Measurements from ENCODE around the gene CCDC149.

CCDC149 gene

GRCh38 chr4:24881508-24882196 is 31.2 kb downstream of the CCDC149 start:
- DNase-seq (ENCODE audit: low read depth) = no peak

GRCh38 chr4:24880186-24880585 is 32.7 kb downstream of the CCDC149 start:
- DNase-seq (ENCODE audit: low read depth) = no peak

- no peak for DNase-seq (ENCODE audit: low read depth)
Observed at GRCh38 chr4:24878636-24879016, 34.2 kb downstream of the CCDC149 start.

DNA sequence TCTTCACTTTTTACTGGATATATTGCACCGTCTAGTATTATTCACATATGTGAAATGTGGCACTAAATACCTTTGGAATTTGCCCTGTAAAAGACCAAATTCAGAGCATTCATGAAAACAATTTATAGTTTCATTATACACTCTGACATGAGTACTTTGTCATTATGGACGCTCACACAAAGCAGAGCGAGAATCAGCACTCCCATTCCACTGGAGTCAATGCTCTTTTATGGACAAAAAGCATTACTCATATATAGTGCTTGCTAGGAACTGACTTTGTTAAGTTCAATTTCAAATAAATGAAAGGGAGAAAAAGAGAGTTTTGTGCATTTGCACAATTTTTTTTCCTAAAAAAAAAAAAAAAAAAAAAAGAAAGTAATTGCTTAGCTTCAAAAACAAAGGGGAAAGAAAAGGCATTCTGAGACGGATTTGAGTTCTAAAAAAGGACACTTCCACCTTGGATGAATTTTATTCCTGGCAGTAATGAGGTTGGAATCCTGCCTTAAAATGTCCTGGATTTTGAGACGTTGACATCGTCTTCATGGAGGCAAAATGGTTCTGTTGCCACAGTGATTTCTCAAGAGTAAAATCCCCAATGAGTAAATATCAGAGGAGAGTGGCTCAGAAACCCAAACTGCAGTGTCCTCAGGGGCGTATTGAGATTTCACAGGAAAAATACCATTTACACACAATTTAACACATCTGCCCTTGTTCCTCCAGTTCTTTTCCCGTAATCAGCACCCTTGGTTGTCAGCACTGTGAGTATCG is 34.8 kb downstream of the CCDC149 start:
- no peak for DNase-seq (ENCODE audit: low read depth)

GRCh38 chr4:24876431-24876830 is 36.4 kb downstream of the CCDC149 start:
- DNase-seq (ENCODE audit: low read depth) = no peak

DNA sequence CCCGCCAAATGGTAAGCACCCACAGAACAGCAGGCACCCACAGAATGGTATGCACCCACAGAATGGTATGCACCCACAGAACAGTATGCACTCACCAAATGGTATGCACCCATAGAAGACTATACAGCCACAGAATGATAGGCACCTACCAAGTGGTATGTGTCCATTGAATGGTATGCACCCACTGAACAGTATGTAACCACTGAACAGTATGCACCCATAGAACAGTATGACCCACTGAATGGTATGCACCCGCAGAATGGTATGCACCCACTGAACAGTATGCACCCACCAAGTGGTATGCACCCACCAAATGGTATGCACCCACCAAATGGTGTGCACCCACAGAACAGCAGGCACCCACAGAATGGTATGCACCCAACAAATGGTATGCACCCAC is 40.1 kb downstream of the CCDC149 start:
- DNase-seq (ENCODE audit: low read depth) = no peak

DNA sequence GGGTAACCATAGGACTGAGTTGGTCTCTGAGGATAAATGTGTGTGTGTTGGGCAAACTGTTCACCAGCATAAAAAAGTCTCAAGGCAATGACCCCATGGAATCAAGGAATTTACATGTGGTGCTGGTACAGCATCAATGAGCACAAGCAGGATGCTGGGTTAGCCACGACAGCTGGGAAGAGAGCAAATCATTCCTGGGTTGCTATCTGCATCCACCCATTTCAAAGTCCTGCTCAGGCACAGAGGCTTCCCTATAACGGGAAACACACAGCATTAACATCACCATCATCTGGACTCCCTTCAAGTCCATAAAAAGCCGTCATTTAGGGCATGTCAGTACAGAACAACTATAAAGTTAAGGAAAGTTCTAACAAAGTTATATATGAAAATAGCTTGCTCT is 41.6 kb downstream of the CCDC149 start:
- DNase-seq (ENCODE audit: low read depth) = no peak

DNA sequence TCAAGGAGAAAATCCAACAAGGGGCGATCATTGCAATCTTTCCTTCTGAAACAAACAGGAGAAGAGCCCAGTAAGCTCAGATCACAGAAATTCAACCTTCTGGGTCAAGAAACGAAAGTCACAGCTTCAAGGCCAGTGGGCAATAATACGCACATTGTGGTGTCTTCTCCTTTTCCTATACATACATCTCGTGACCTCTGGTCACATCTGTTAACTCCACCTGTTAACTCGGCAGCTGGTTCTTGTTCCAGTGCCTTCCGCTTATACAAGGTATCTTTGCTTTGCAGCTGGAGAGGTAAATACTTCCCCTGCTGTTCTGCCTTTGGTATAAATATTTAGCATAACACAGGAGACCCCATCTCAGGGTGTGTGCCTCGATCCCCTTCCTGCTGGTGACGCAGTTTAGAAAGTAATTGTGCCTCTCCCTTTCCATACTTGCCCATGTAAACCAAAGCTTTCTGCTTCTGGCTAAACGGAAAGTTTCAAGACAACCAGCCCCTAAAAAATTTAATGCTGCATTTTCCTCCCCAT is 45.0 kb downstream of the CCDC149 start:
- DNase-seq (ENCODE audit: low read depth) = no peak

DNA sequence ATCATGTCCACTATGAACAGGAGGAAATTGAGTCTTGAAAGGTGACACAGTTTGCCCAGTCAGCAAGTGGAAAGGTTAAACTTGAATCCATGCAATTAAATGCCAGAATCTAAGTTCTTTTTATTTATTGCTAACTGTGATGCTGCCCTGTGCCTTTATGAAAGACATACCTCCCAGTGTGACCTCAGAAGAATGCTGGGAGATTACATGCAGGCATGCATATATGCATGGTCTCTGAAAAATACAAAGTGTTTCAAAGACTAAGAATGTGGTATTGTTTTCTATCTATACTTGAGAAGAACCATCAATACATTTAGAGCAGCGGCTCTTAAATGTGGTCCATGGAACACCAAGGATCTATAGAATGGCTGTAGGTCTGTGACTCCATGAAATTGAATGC is 45.6 kb downstream of the CCDC149 start:
- no peak for DNase-seq (ENCODE audit: low read depth)

GRCh38 chr4:24865401-24865800 is 47.4 kb downstream of the CCDC149 start:
- no peak for DNase-seq (ENCODE audit: low read depth)

DNA sequence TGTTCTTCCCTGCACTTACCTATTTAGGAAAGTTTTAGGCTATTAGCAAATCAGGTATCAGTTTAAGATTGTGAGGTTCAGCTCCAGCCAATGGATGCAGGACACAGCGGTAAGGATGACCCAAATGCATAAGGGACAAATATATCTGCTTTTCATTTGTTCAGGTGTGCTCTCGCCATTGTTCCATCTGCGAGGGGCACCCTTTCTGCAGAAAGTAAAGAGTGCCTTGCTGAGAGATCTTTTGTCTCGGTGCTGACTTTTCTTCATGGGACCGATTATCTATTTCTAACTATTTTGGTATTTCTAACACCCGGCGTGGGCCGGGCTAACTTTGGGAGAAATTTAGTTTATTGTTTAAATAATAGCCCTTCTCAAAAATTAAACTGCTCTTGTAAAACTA is 49.0 kb downstream of the CCDC149 start:
- DNase-seq (ENCODE audit: low read depth) = no peak

GRCh38 chr4:24862073-24862751 is 50.6 kb downstream of the CCDC149 start:
- no peak for DNase-seq (ENCODE audit: low read depth)

DNA sequence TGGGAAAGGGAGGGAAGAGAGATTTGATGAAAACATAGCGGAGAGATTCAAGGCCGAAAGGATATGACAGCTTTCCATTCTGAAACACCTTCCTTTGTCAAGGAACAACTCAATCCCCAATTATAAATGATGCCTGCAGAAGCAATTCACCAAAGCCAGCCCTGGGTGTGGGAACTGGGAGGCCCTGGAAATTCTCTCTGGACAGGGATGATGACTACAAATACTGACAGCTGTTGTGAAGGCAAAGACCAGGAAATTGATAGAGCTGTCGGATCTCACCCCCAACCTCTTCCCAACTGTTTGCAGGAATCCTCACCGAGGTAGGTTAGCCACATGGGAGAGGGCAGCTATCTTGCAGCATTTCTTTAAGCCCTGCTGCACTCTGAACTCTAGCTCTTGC is 54.3 kb downstream of the CCDC149 start:
- DNase-seq (ENCODE audit: low read depth) = no peak

DNA sequence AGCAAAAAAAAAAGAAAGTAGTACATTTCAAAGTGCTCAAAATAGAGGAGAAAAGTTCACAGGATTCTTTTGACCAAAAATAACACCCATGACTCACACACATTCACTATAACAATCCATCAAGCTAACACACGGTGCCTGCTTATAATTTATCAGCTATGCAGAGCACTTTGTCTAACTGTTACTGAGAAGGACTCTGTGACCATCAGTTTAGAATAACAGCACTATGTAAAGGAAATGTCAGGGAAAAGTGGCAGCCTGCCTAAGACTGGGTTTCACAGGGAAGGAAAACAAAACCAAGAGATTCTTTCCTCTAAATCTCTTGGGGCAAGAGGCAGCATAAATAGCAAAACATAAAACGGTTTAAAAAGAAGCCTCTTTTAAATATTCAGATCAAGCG is 54.8 kb downstream of the CCDC149 start:
- peak; percentile 82 for DNase-seq (ENCODE audit: low read depth)

DNA sequence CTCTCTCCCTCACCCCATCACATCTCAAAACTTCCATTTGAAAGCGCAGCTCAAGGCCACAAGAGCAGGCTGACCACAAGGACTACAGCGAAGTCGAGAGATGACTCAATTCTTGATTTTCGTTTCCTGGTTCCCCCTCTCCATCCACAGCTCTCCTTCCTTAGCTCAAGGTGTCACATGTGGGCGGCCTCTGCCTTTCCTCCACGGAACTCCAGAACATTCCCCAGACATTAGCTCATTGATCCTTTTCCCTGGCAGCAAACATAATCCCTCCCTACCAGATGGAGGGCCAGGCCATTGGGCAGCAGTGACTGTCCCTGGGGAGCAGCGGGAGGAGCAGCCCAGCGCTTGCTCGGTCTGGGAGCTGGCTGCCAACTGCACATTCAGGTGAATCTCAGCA is 56.3 kb downstream of the CCDC149 start:
- peak; percentile 12 for DNase-seq (ENCODE audit: low read depth)

DNA sequence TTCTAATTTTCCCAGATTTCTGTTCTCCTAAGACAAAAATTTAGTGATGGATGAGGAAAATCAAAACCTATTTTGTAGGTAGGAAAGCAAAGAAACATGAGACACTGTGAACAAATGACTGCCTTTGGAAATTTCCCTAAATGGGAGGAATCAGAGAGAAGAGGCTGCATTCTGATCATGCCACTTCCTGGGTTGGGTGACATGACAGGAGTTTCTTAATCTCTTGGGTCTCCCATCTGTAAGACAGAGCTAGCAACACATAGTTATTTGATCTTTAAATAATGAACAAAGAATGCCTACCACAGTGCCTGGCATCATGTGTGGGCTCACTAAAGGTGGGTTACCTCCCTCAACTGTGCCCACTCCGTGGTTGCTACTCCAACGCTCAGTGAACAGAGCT is 57.1 kb downstream of the CCDC149 start:
- no peak for DNase-seq (ENCODE audit: low read depth)

DNA sequence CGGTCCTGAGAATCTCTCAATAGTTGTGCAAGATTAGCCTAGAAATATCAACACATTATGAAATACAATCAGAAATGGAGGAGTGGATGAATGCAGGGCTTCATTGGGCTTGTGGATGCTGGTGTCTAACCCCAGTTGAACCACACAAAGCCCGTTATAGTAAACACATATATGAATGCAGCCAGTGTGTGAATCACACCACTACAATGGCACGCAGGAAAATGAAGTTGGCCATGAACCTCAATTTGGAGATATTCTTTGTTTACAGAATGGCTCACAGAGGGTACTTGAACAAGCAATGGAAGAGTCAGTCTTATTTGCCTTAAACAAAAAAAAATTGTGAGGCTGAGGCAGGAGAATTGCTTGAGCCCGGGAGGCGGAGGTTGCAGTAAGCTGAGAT is 59.7 kb downstream of the CCDC149 start:
- peak; percentile 21 for DNase-seq (ENCODE audit: low read depth)

DNA sequence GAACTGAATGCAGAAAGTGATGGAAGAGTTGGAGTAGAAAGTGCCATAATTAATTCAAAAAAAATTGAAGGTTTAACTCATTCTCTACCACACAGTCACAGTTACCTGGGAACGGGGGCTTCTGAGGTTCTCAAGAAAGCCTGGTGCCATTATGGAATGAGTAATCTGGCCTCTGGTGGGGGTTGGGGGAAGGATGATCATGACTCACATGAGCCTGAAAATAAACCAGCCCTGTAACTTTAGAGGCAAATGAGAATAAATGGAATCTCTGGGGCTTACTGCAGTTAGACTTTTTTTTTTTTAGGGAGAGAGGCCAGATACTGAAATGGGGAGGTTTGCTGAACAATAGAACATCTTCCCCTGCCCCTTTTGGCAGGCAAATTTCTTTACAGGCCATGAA is 62.2 kb downstream of the CCDC149 start:
- DNase-seq (ENCODE audit: low read depth) = peak; percentile 93

DNA sequence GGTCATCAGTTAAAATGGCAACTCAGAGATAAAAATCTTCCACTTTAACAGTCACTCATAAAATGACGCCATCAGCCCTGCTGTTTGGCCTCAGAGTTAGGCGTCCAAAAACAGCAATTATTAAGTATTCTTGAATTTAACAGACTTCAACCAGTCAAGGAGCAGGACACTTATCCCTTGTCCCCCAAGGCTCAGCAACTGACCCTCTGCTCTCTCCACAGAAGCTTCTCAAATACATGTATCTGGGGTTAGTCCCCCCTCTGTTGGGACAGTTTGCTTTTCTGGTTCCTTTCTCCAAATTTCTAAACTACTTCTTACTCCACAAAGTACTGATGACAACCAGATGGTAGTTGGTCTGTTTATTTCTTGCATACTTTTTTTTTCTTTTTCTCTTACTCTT is 63.1 kb downstream of the CCDC149 start:
- peak; percentile 27 for DNase-seq (ENCODE audit: low read depth)

DNA sequence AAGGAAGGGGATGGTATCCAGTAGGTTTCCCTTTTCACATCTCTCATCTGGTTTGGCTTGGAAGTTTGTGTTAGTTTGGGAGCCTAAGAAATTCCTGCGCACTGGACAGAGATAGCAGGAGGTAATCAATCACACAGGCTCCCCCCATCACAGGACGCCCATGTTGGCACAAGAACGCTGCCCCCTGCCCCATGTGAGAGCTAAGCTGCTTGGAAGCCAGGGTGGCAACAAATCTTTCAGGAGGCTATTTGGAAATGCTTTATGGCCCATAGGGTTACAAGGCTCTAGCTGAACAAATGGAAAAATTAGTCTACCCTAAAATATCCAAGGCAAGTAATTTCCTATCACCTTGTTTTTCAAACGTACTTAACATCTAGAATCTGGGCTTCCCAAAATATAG is 63.5 kb downstream of the CCDC149 start:
- DNase-seq (ENCODE audit: low read depth) = no peak

- no peak for DNase-seq (ENCODE audit: low read depth)
Observed at GRCh38 chr4:24846716-24847115, 66.1 kb downstream of the CCDC149 start.

DNA sequence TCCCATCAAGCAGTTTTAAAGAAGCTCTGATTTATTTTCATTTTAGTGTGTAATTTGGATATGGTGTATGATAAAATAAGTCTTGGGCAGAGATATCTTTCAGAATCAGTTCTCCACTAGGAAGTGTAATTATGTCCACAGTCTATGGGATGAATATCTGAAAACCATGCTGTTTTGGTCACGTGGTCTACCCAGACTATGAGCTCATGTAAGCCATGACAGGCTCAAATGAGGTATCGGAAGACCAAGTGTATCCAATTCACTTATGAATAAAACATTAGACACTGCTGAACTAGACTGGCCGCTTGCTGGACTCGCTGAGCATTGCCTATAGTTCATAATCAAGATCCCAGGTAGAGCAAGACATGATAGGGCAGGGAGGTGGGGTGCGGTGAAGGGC is 66.9 kb downstream of the CCDC149 start:
- DNase-seq (ENCODE audit: low read depth) = no peak

- no peak for DNase-seq (ENCODE audit: low read depth)
Observed at GRCh38 chr4:24845132-24845531, 67.7 kb downstream of the CCDC149 start.

All from stromal cell of bone marrow (primary cell).